Esophagus squamous epithelium (tissue), 5 donors: ENCODE measurements around the gene ERVV-1. TPM values are rescaled to one million over a fixed set of nuclear protein-coding genes. Genes with fewer than 3 reads are reported as not detected.
"Not testable (repeated sequence)": the region's sequence is repeated elsewhere in the genome, so short reads cannot be mapped to it uniquely, and the experiment has no call there.

Source experiments
- DNase-seq: peaks from one replicate; lab custom pipeline; 2025; lab: John Stamatoyannopoulos, UW
- H3K27ac ChIP-seq, 4 donors: fragments of 200-600 bp; sonication (generic); one replicate each; pipeline ENCODE4 v1.5.1; 2016 to 2019; ENCODE audit warnings: mild to moderate bottlenecking in 1 of 4
- H3K27me3 ChIP-seq, 4 donors: fragments of 200-600 bp; sonication (generic); 1 replicate in 3 of 4; 2 replicates in 1 of 4; pipeline versions ENCODE4 v1.5.1 to v1.6.0; 2017 to 2021; ENCODE audit warnings: antibody characterized with exemption in 1 of 4
- H3K36me3 ChIP-seq, 3 donors: fragments of 200-600 bp; sonication (generic); one replicate each; pipeline ENCODE4 v1.5.1; 2016 to 2019
- H3K4me1 ChIP-seq, 3 donors: fragments of 200-600 bp; sonication (generic); one replicate each; pipeline ENCODE4 v1.5.1; 2017 to 2019
- H3K4me3 ChIP-seq, 4 donors: fragments of 200-600 bp; sonication (generic); 1 replicate in 3 of 4; 2 replicates in 1 of 4; pipeline ENCODE4 v1.5.1; 2016 to 2019; ENCODE audit warnings: mild to moderate bottlenecking in 2 of 4, moderate library complexity in 1 of 4
- H3K9me3 ChIP-seq, 3 donors: fragments of 200-600 bp; sonication (generic); one replicate each; pipeline ENCODE4 v1.5.1; 2016 to 2019
- POLR2A ChIP-seq, 4 donors: fragments of 450-650 bp; IDR thresholded peaks; one replicate each; pipeline ENCODE4 v1.6.1; 2017; ENCODE audit warnings: antibody characterized with exemption in 4 of 4, mild to moderate bottlenecking in 4 of 4, moderate library complexity in 3 of 4
- whole genome bisulfite sequencing, 2 donors: methylation state at CpG; one replicate each; pipeline ENCODE4 v1.1.5; 2018; 5-methylcytosine and 5-hydroxymethylcytosine counted together
- intact Hi-C: fragments of 100-400 bp; cut with DNase I; formaldehyde crosslinking; loops from one replicate; pipeline ENCODE4 v1.15.0; 2022
- total RNA-seq, 4 donors: library from RNA; depleted of rRNA; stranded (reverse); fragments of >200 nt; gene quantifications; one replicate each; pipeline ENCODE4 v1.1.0, GENCODE V29; 2016
- TF ChIP-seq, protein P1 (sequence below), 6 experiments: fragments of 450-650 bp in 4 of 6; fragments of 200-600 bp in 2 of 6; sonication (generic) in 2 of 6; IDR thresholded peaks; one replicate each; pipeline ENCODE4 v1.5.1; 2016 to 2019; ENCODE audit warnings: antibody characterized with exemption in 6 of 6, mild to moderate bottlenecking in 4 of 6, moderate library complexity in 4 of 6
- donor health status: DM: yes; HTN: yes; CAD: no.

ERVV-1 gene
- total RNA-seq: not detected

DNA sequence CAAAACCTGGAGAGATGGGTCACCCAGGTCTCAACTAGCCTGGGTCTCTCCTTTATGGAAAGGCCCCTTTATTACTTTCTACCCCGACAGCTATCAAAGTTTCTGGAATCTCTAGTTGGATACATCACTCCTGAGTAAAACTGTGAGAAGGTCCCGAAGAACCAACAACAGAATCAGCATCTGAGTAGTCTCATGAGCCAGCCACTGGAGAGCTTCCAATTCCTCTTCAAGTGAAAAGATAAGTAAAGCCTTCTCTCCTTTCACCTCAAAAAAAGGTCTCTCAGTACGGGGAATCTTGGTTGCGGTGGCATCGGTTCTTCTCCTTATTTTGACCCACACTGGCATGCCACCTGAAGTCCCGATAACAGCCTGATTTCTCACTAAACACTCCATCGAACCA lies at the start of gene ERVV-1:
Gene ERVV-1, plus strand, starts transcription at position 301 of the 400 bp plus-strand sequence. CDS start 170 bp downstream, outside the sequence.
- peaks cover 0 to 40% (median 6%) of the 10 kb centered on the region in 3 donors for H3K9me3 ChIP-seq
- DNase-seq: no peak
- H3K27me3 ChIP-seq: no peaks in the 10 kb centered on the region
- no peaks in the 10 kb centered on the region for H3K4me1 ChIP-seq
- H3K36me3 ChIP-seq: no peaks in the 10 kb centered on the region
- TF ChIP-seq POLR2A (IDR thresholded peaks at IDR 0.05): no peak
- TF ChIP-seq, protein P1, sequence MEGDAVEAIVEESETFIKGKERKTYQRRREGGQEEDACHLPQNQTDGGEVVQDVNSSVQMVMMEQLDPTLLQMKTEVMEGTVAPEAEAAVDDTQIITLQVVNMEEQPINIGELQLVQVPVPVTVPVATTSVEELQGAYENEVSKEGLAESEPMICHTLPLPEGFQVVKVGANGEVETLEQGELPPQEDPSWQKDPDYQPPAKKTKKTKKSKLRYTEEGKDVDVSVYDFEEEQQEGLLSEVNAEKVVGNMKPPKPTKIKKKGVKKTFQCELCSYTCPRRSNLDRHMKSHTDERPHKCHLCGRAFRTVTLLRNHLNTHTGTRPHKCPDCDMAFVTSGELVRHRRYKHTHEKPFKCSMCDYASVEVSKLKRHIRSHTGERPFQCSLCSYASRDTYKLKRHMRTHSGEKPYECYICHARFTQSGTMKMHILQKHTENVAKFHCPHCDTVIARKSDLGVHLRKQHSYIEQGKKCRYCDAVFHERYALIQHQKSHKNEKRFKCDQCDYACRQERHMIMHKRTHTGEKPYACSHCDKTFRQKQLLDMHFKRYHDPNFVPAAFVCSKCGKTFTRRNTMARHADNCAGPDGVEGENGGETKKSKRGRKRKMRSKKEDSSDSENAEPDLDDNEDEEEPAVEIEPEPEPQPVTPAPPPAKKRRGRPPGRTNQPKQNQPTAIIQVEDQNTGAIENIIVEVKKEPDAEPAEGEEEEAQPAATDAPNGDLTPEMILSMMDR (IDR thresholded peaks at IDR 0.05): no peak
- intact Hi-C loops: no loop called here
- no peak within 1 kb of the TSS for H3K27ac ChIP-seq
- WGBS, 2 donors: 89 to 92% methylated on average over 7 of the region's 7 CpGs
- no peak within 1 kb of the TSS for H3K4me3 ChIP-seq

GRCh38 chr19:52967772-52968171 lies 45.9 kb upstream of the ERVV-1 start:
- Histone ChIP-seq H3K9me3 (peaks cover 0 to 27% (median 7%) of the 10 kb centered on the region in 3 donors), H3K27me3 (no peaks in the 10 kb centered on the region), H3K27ac (no peak overlapping the region), H3K36me3 (peaks cover 0 to 21% (median 0%) of the 10 kb centered on the region in 3 donors), H3K4me1 (peaks cover 0 to 9% (median 6%) of the 10 kb centered on the region in 3 donors), H3K4me3 (no peak overlapping the region)
- WGBS, 2 donors: 81 to 86% methylated on average over 2 of the region's 2 CpGs
- no peak for DNase-seq
- TF ChIP-seq, protein P1 (IDR thresholded peaks at IDR 0.05): no peak
- TF ChIP-seq POLR2A (IDR thresholded peaks at IDR 0.05): no peak
- intact Hi-C loops: no loop called here

GRCh38 chr19:52981329-52981728 lies 32.4 kb upstream of the ERVV-1 start:
- intact Hi-C loops: no loop called here

GRCh38 chr19:52983167-52983566 lies 30.6 kb upstream of the ERVV-1 start:
- WGBS, 2 donors: 77 to 84% methylated on average over 3 of the region's 3 CpGs
- H3K27me3 ChIP-seq, DNase-seq, H3K4me1 ChIP-seq, H3K27ac ChIP-seq, H3K4me3 ChIP-seq, intact Hi-C loops: not testable (repeated sequence)
- peaks cover 0 to 41% (median 0%) of the 10 kb centered on the region in 3 donors for H3K36me3 ChIP-seq
- peaks cover 0 to 36% (median 16%) of the 10 kb centered on the region in 3 donors for H3K9me3 ChIP-seq

More at GRCh38 chr19:52981329-52981728, 32.4 kb upstream of the ERVV-1 start:
- H3K9me3 ChIP-seq: peaks cover 0 to 36% (median 16%) of the 10 kb centered on the region in 3 donors
- 46 to 57% methylated on average over 4 of the region's 4 CpGs for WGBS, 2 donors
- no peaks in the 10 kb centered on the region for H3K4me1 ChIP-seq
- no peak overlapping the region for H3K4me3 ChIP-seq
- TF ChIP-seq POLR2A (IDR thresholded peaks at IDR 0.05): no peak
- TF ChIP-seq, protein P1 (IDR thresholded peaks at IDR 0.05): no peak
- peaks cover 0 to 25% (median 0%) of the 10 kb centered on the region in 3 donors for H3K36me3 ChIP-seq
- no peak overlapping the region for H3K27ac ChIP-seq
- no peaks in the 10 kb centered on the region for H3K27me3 ChIP-seq
- DNase-seq: no peak

GRCh38 chr19:52987221-52987620 lies 26.5 kb upstream of the ERVV-1 start:
- Histone ChIP-seq H3K27ac (no peak overlapping the region), H3K36me3 (peaks cover 0 to 55% (median 0%) of the 10 kb centered on the region in 3 donors), H3K27me3 (no peaks in the 10 kb centered on the region), H3K4me3 (no peak overlapping the region), H3K4me1 (peaks cover 0 to 12% (median under 1%) of the 10 kb centered on the region in 3 donors), H3K9me3 (peaks cover 0 to 30% (median 16%) of the 10 kb centered on the region in 3 donors)
- TF ChIP-seq, protein P1 (IDR thresholded peaks at IDR 0.05): no peak
- TF ChIP-seq POLR2A (IDR thresholded peaks at IDR 0.05): no peak
- intact Hi-C loops: no loop called here
- DNase-seq: no peak
- 81 to 93% methylated on average over 4 of the region's 4 CpGs for WGBS, 2 donors
